Fibroblast of pulmonary artery (primary cell): ENCODE measurements around the gene INCA1.

Experiments used
- DNase-seq: peaks from one replicate; pipeline ENCODE4 v3.0.0-alpha.2; 2010; ENCODE audit warnings: low read depth
- H3K4me3 ChIP-seq: replicated peaks from 2 replicates; pipeline ENCODE4 v1.5.1; 2011; ENCODE audit warnings: low read depth, mild to moderate bottlenecking, control low read depth, low read length, moderate library complexity
- CTCF ChIP-seq: IDR thresholded peaks from 2 replicates; pipeline ENCODE4 v1.5.1; 2011; ENCODE audit warnings: mild to moderate bottlenecking, control low read depth, low read length, inconsistent platforms; ENCODE audit errors: missing control alignments

The INCA1 gene

GRCh38 chr17:5027299-5027698 is 30.0 kb upstream of the INCA1 start:
- TF ChIP-seq CTCF, result no peak
- H3K4me3 ChIP-seq, result no peak overlapping the region
- no peak for DNase-seq

- no peak for DNase-seq
- TF ChIP-seq CTCF, result no peak
- no peak overlapping the region for H3K4me3 ChIP-seq
Observed at GRCh38 chr17:5024604-5025003, 27.3 kb upstream of the INCA1 start.

- no peak overlapping the region for H3K4me3 ChIP-seq
- no peak for DNase-seq
- TF ChIP-seq CTCF, result no peak
Observed at GRCh38 chr17:5023588-5024147, 26.3 kb upstream of the INCA1 start.

GRCh38 chr17:5022171-5022711 is 24.9 kb upstream of the INCA1 start:
- H3K4me3 ChIP-seq, result no peak overlapping the region
- DNase-seq, result no peak
- TF ChIP-seq CTCF, result no peak

GRCh38 chr17:5020502-5021023 is 23.2 kb upstream of the INCA1 start:
- no peak overlapping the region for H3K4me3 ChIP-seq
- no peak for TF ChIP-seq CTCF
- no peak for DNase-seq

GRCh38 chr17:5019475-5019956 is 22.2 kb upstream of the INCA1 start:
- TF ChIP-seq CTCF, result no peak
- DNase-seq, result no peak
- no peak overlapping the region for H3K4me3 ChIP-seq

GRCh38 chr17:5014357-5014756 is 17.0 kb upstream of the INCA1 start:
- TF ChIP-seq CTCF, result no peak
- no peak for DNase-seq
- H3K4me3 ChIP-seq, result no peak overlapping the region
